H1 (cell line): ENCODE data around the gene ANO2. TPM values are rescaled to one million over a fixed set of nuclear protein-coding genes. Genes with fewer than 3 reads are reported as not detected.

Source experiments
- CTCF ChIA-PET: fragments of 300-600 bp; sonication (Branson Sonifier 250); formaldehyde crosslinking; loops from one replicate; lab custom pipeline; 2021; ENCODE audit not compliant: partially characterized antibody; lab: Charles Lee
- POLR2A ChIA-PET: fragments of 300-600 bp; sonication (Branson Sonifier 250); formaldehyde crosslinking; loops from one replicate; lab custom pipeline; 2021; ENCODE audit warnings: inconsistent platforms; ENCODE audit not compliant: partially characterized antibody; lab: Charles Lee
- DNase-seq, 2 experiments: peaks; one replicate each; pipeline versions ENCODE4 v3.0.0 to v3.0.0-alpha.2; 2010 to 2022; ENCODE audit warnings: low spot score in 2 of 2, low read depth in 1 of 2, mixed read lengths in 1 of 2
- FAIRE-seq: peaks from 2 replicates; lab custom pipeline; 2011; peaks lifted over from hg19 to GRCh38; lab: Jason Lieb, UNC
- H2AFZ ChIP-seq: 2 replicates; pipeline ENCODE4 v1.8.1; 2012; ENCODE audit warnings: low read length, inconsistent platforms
- H2AK5ac ChIP-seq: 2 replicates; pipeline ENCODE4 v1.6.1; 2013; ENCODE audit warnings: low read depth, low read length
- H2BK120ac ChIP-seq: replicated peaks from 2 replicates; pipeline ENCODE3; 2013; ENCODE audit warnings: low read depth, low read length, inconsistent platforms
- H2BK12ac ChIP-seq: 2 replicates; pipeline ENCODE4 v1.6.1; 2013; ENCODE audit warnings: low read depth, low read length
- H2BK15ac ChIP-seq: 2 replicates; pipeline ENCODE4 v1.6.1; 2013; ENCODE audit warnings: low read length
- H2BK20ac ChIP-seq: 2 replicates; pipeline ENCODE4 v1.6.1; 2013; ENCODE audit warnings: low read length
- H2BK5ac ChIP-seq: 2 replicates; pipeline ENCODE4 v1.6.1; 2013; ENCODE audit warnings: low read depth, low read length
- H3K14ac ChIP-seq: 2 replicates; pipeline ENCODE4 v1.6.1; 2013; ENCODE audit warnings: inconsistent platforms; ENCODE audit not compliant: insufficient read length
- H3K18ac ChIP-seq: 2 replicates; pipeline ENCODE4 v1.6.1; 2013; ENCODE audit warnings: low read length; ENCODE audit errors: extremely low read depth
- H3K23ac ChIP-seq: 2 replicates; pipeline ENCODE4 v1.6.1; 2013; ENCODE audit warnings: inconsistent platforms; ENCODE audit not compliant: insufficient read length
- H3K23me2 ChIP-seq: 2 replicates; pipeline ENCODE4 v1.6.1; 2013; ENCODE audit warnings: low read depth, low read length
- H3K27ac ChIP-seq: 2 replicates; pipeline ENCODE4 v1.6.1; 2011; ENCODE audit warnings: low read depth, low read length, inconsistent platforms
- H3K27me3 ChIP-seq, 4 experiments: replicated peaks in 1 of 4; 1 replicate in 1 of 4; 2 replicates in 3 of 4; pipeline versions ENCODE4 v1.6.1 to v1.8.1; 2011 to 2013; ENCODE audit warnings: low read length in 3 of 4, mild to moderate bottlenecking in 3 of 4, inconsistent platforms in 2 of 4, mixed read lengths in 2 of 4, moderate library complexity in 1 of 4; ENCODE audit not compliant: control insufficient read depth in 3 of 4, insufficient read depth in 3 of 4; ENCODE audit errors: extremely low read depth in 1 of 4
- H3K36me3 ChIP-seq, 4 experiments: 2 replicates each; pipeline versions ENCODE4 v1.6.1 to v1.8.1; 2011 to 2013; ENCODE audit warnings: mild to moderate bottlenecking in 4 of 4, low read length in 3 of 4, moderate library complexity in 2 of 4, control low read depth in 1 of 4, inconsistent platforms in 1 of 4; ENCODE audit not compliant: insufficient read depth in 4 of 4, control insufficient read depth in 2 of 4
- H3K4ac ChIP-seq: replicated peaks from 2 replicates; pipeline ENCODE3; 2013; ENCODE audit warnings: low read length, low read depth, mixed read lengths, inconsistent platforms; ENCODE audit not compliant: insufficient read length
- H3K4me1 ChIP-seq, 4 experiments: replicated peaks in 1 of 4; 1 replicate in 1 of 4; 2 replicates in 3 of 4; pipeline versions ENCODE4 v1.6.1 to v1.8.1; 2011 to 2013; ENCODE audit warnings: low read length in 3 of 4, inconsistent platforms in 2 of 4, mixed read lengths in 1 of 4; ENCODE audit not compliant: insufficient read depth in 4 of 4, control insufficient read depth in 3 of 4
- H3K4me2 ChIP-seq, 2 experiments: 2 replicates each; pipeline versions ENCODE4 v1.6.1 to v1.8.1; 2011 to 2013; ENCODE audit warnings: low read depth in 2 of 2, low read length in 2 of 2, control low read depth in 1 of 2, inconsistent platforms in 1 of 2, mild to moderate bottlenecking in 1 of 2; ENCODE audit not compliant: insufficient read depth in 1 of 2
- H3K4me3 ChIP-seq, 4 experiments: fragments of 200-600, 300-600 bp in 1 of 4; sonication (generic), shearing (Covaris generic), sonication (Bioruptor Twin) in 1 of 4; 2 replicates each; pipeline versions ENCODE4 v1.5.1 to v1.8.1; 2011 to 2016; ENCODE audit warnings: low read length in 4 of 4, low read depth in 3 of 4, control low read depth in 2 of 4, inconsistent platforms in 2 of 4, mild to moderate bottlenecking in 2 of 4, mixed read lengths in 1 of 4, moderate library complexity in 1 of 4; ENCODE audit not compliant: insufficient read depth in 2 of 4; ENCODE audit errors: extremely low read depth in 1 of 4
- H3K56ac ChIP-seq: replicated peaks from 2 replicates; pipeline ENCODE3; 2013; ENCODE audit warnings: low read depth, mild to moderate bottlenecking, mixed read lengths, low read length, inconsistent platforms; ENCODE audit not compliant: insufficient read length
- H3K79me1 ChIP-seq: 2 replicates; pipeline ENCODE4 v1.6.1; 2013; ENCODE audit warnings: low read depth, low read length, control low read depth
- H3K79me2 ChIP-seq, 2 experiments: 2 replicates each; pipeline versions ENCODE4 v1.6.1 to v1.8.1; 2012 to 2013; ENCODE audit warnings: low read length in 2 of 2, mild to moderate bottlenecking in 2 of 2, inconsistent platforms in 1 of 2; ENCODE audit not compliant: insufficient read depth in 2 of 2, control insufficient read depth in 1 of 2
- H3K9ac ChIP-seq, 4 experiments: replicated peaks in 1 of 4; 1 replicate in 1 of 4; 2 replicates in 3 of 4; pipeline versions ENCODE4 v1.6.1 to v1.8.1; 2011 to 2013; ENCODE audit warnings: low read depth in 3 of 4, low read length in 3 of 4, control low read depth in 2 of 4, mild to moderate bottlenecking in 2 of 4, moderate library complexity in 2 of 4, inconsistent platforms in 1 of 4; ENCODE audit errors: extremely low read depth in 1 of 4
- H3K9me3 ChIP-seq, 2 experiments: 2 replicates each; pipeline versions ENCODE4 v1.6.1 to v1.8.1; 2012 to 2013; ENCODE audit warnings: mild to moderate bottlenecking in 2 of 2, moderate library complexity in 2 of 2, control low read depth in 1 of 2, inconsistent platforms in 1 of 2, low read depth in 1 of 2, low read length in 1 of 2, mixed read lengths in 1 of 2; ENCODE audit not compliant: insufficient read depth in 2 of 2
- H4K20me1 ChIP-seq, 2 experiments: replicated peaks in 1 of 2; 2 replicates each; pipeline versions ENCODE3 to v1.8.1; 2011 to 2013; ENCODE audit warnings: inconsistent platforms in 2 of 2, low read length in 2 of 2, mild to moderate bottlenecking in 1 of 2; ENCODE audit not compliant: insufficient read depth in 2 of 2, control insufficient read depth in 1 of 2
- H4K5ac ChIP-seq: 2 replicates; pipeline ENCODE4 v1.6.1; 2013; ENCODE audit warnings: low read length, low read depth, mixed read lengths, inconsistent platforms; ENCODE audit not compliant: insufficient read length
- H4K8ac ChIP-seq: 2 replicates; pipeline ENCODE4 v1.8.0; 2013; ENCODE audit warnings: mild to moderate bottlenecking, moderate library complexity, low read length, inconsistent platforms; ENCODE audit not compliant: insufficient read depth; ENCODE audit errors: extremely low read depth
- H4K91ac ChIP-seq: replicated peaks from 2 replicates; pipeline ENCODE3; 2013; ENCODE audit warnings: low read length, mixed read lengths, inconsistent platforms; ENCODE audit not compliant: insufficient read length
- BCL11A ChIP-seq, 2 experiments: IDR thresholded peaks; one replicate each; pipeline ENCODE4 v1.6.1; 2011; ENCODE audit warnings: low read depth in 2 of 2, low read length in 2 of 2, mild to moderate bottlenecking in 2 of 2
- CEBPB ChIP-seq: IDR thresholded peaks from 2 replicates; pipeline ENCODE4 v1.6.1; 2012; ENCODE audit warnings: low read depth, low read length
- CTBP2 ChIP-seq: IDR thresholded peaks from 2 replicates; pipeline ENCODE4 v1.7.0; 2011; ENCODE audit warnings: borderline replicate concordance, mild to moderate bottlenecking, moderate library complexity, mixed read lengths, low read length; ENCODE audit not compliant: insufficient read depth, insufficient read length
- HDAC2 ChIP-seq, 2 experiments: fragments of 300-600 bp in 1 of 2; sonication (generic) in 1 of 2; IDR thresholded peaks; 2 replicates each; pipeline ENCODE4 v1.6.1; 2011 to 2012; ENCODE audit warnings: low read depth in 2 of 2, low read length in 2 of 2, mild to moderate bottlenecking in 2 of 2, moderate library complexity in 2 of 2, borderline replicate concordance in 1 of 2, inconsistent platforms in 1 of 2
- JUN ChIP-seq: IDR thresholded peaks from 2 replicates; pipeline ENCODE4 v1.6.1; 2011; ENCODE audit warnings: low read depth, mild to moderate bottlenecking, improper control_type of control experiment, low read length
- MAFK ChIP-seq: IDR thresholded peaks from 2 replicates; pipeline ENCODE4 v1.6.1; 2012; ENCODE audit warnings: low read depth, mild to moderate bottlenecking, improper control_type of control experiment, low read length
- POLR2A ChIP-seq, 2 experiments: IDR thresholded peaks; 1 replicate in 1 of 2; 2 replicates in 1 of 2; pipeline ENCODE4 v1.6.1; 2011; ENCODE audit warnings: low read depth in 2 of 2, low read length in 2 of 2, mild to moderate bottlenecking in 2 of 2; ENCODE audit errors: control extremely low read depth in 1 of 2
- SAP30 ChIP-seq: fragments of 300-600 bp; sonication (generic); IDR thresholded peaks from 2 replicates; pipeline ENCODE4 v1.7.1; 2012; ENCODE audit warnings: low read length, moderate library complexity, mild to moderate bottlenecking, inconsistent platforms; ENCODE audit not compliant: insufficient read depth, insufficient replicate concordance
- SIN3A ChIP-seq, 2 experiments: IDR thresholded peaks in 1 of 2; conservative IDR thresholded peaks in 1 of 2; 2 replicates each; pipeline ENCODE4 v1.6.1; 2011 to 2012; ENCODE audit warnings: low read length in 2 of 2, improper control_type of control experiment in 1 of 2, low read depth in 1 of 2, mild to moderate bottlenecking in 1 of 2
- SP1 ChIP-seq: IDR thresholded peaks from 2 replicates; pipeline ENCODE4 v1.6.1; 2011; ENCODE audit warnings: low read depth, low read length
- TEAD4 ChIP-seq: IDR thresholded peaks from 2 replicates; pipeline ENCODE4 v1.6.1; 2012; ENCODE audit warnings: low read depth, low read length, inconsistent platforms, mixed read lengths
- WGBS, 2 experiments: shearing (Covaris generic) in 1 of 2; methylation state at CpG; one replicate each; pipeline versions ENCODE4 v1.1.6 to v1.1.7; 2013 to 2015; ENCODE audit warnings: low lambda C conversion rate in 2 of 2, mixed read lengths in 2 of 2, inconsistent platforms in 1 of 2, low coverage in 1 of 2, missing lambda C conversion rate in 1 of 2; ENCODE audit not compliant: insufficient replicate concordance in 2 of 2, insufficient coverage in 1 of 2, insufficient read length in 1 of 2; ENCODE audit errors: extremely low coverage in 1 of 2, missing lambda C conversion rate in 1 of 2; 5-methylcytosine and 5-hydroxymethylcytosine counted together
- polyA plus RNA-seq, 7 experiments: library from polyadenylated mRNA; depleted of rRNA in 3 of 7; stranded (reverse) in 5 of 7; unstranded in 2 of 7; fragments of >200 nt in 5 of 7; fragments of 200-250 nt in 2 of 7; gene quantifications; 1 replicate in 5 of 7; 2 replicates in 1 of 7; 4 replicates in 1 of 7; pipeline versions ENCODE4 v1.2.1 to v1.2.3, GENCODE V29; 2011 to 2013; ENCODE audit warnings: missing spikeins in 2 of 7, mixed read lengths in 2 of 7
- total RNA-seq: library from RNA; stranded (reverse); fragmentation: NEBNext Ultra II Directional; extraction: Animal tissue kit (Norgen Biotek cat#: 25700); gene quantifications from 2 replicates; pipeline ENCODE4 v1.2.1, GENCODE V29; 2021
- TF ChIP-seq, protein P1 (sequence below): IDR thresholded peaks from 2 replicates; pipeline ENCODE4 v1.6.1; 2011; ENCODE audit warnings: low read length, improper control_type of control experiment

ANO2 gene
- total and polyA plus RNA-seq, 2 of the 8 experiments (the other 6 are each of a cell fraction or from before 2014, with no cell fraction given), result 1.9 to 5.5 TPM

DNA sequence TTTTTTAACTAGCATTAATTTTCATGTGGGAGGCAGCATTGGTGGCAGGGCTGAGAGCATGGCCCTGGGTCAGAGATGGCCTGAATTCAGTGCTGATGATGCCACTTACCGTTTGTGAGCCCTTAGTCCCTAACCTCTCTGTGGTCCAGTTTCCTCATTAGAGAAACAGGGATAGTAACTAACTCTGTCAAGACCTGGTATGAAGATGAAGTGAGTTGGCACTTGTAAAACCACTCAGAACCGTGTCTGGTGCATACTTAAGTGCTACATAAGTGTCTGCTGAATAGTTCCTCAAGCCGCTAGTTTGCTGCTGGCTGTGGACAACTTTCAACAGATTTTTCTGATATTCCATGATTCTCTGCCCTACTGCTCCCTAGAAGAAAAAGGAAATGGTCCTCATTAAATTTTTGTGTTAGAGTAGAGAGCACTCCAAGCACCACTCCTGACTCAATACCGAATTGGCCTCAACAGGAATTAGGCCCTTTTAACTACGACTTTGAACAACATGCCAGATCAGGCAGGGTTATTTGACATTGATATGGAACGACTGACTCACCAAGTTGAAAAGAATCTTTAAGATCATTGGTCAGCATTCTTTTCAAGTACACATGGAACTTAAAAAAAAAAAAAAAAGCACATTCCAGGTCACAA, 250.2 kb downstream of the ANO2 start:
- FAIRE-seq (no peak), DNase-seq (no peak)
- Histone ChIP-seq H2AFZ (no peak overlapping the region), H2BK20ac (no peak overlapping the region), H4K8ac (no peak overlapping the region), H3K18ac (no peak overlapping the region), H3K27ac (no peak overlapping the region), H2BK5ac (no peak overlapping the region), H2AK5ac (no peak overlapping the region), H3K23me2 (no peaks in the 10 kb centered on the region), H3K4me1 (no peaks in the 10 kb centered on the region), H4K5ac (no peak overlapping the region), H3K14ac (no peak overlapping the region), H2BK12ac (no peak overlapping the region), H3K9ac (no peak overlapping the region), H4K91ac (no peak overlapping the region), H3K9me3 (peaks cover 6 to 10% of the 10 kb centered on the region in 2 experiments; a peak in 3 of 4 replicates), H3K56ac (no peak overlapping the region), H3K79me1 (no peaks in the 10 kb centered on the region), H3K79me2 (no peaks in the 10 kb centered on the region), H2BK120ac (no peak overlapping the region), H3K4me2 (no peak overlapping the region), H2BK15ac (no peak overlapping the region), H3K23ac (no peak overlapping the region), H3K36me3 (no peaks in the 10 kb centered on the region), H3K4ac (no peak overlapping the region), H4K20me1 (no peaks in the 10 kb centered on the region), H3K4me3 (no peak overlapping the region), H3K27me3 (no peaks in the 10 kb centered on the region; a peak in 1 of 7 replicates)
- WGBS, 2 experiments, result 88% methylated on average over 6 of the region's 6 CpGs; no CpG with 5 or more reads in 1 of the 2 experiments
- CTCF ChIA-PET, result no interaction called here
- POLR2A ChIA-PET, result interaction anchor here (1.1 kb wide), 1 partner anchor 9 kb away, joined by 4 read pairs; no protein-coding TSS in a partner anchor
- TF ChIP-seq SP1, result no peak
- TF ChIP-seq, protein P1, sequence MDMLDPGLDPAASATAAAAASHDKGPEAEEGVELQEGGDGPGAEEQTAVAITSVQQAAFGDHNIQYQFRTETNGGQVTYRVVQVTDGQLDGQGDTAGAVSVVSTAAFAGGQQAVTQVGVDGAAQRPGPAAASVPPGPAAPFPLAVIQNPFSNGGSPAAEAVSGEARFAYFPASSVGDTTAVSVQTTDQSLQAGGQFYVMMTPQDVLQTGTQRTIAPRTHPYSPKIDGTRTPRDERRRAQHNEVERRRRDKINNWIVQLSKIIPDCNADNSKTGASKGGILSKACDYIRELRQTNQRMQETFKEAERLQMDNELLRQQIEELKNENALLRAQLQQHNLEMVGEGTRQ, result no peak
- no peak for TF ChIP-seq POLR2A (IDR thresholded peaks at IDR 0.05; ENCODE audit: control extremely low read depth in 1 of 2, low read depth in 2 of 2, low read length in 2 of 2)
- no peak for TF ChIP-seq TEAD4
- TF ChIP-seq JUN, result no peak
- no peak for TF ChIP-seq SIN3A (conservative IDR thresholded peaks at IDR 0.05 in 1 of 2, IDR thresholded peaks at IDR 0.05 in 1 of 2; ENCODE audit: low read depth in 1 of 2, low read length in 2 of 2)
- no peak for TF ChIP-seq HDAC2 (IDR thresholded peaks at IDR 0.05; ENCODE audit: borderline replicate concordance in 1 of 2, low read depth in 2 of 2, low read length in 2 of 2)
- no peak for TF ChIP-seq SAP30
- TF ChIP-seq CEBPB, result no peak
- TF ChIP-seq MAFK, result no peak
- no peak for TF ChIP-seq CTBP2
- TF ChIP-seq BCL11A (IDR thresholded peaks at IDR 0.05; ENCODE audit: low read depth in 2 of 2, low read length in 2 of 2), result no peak
